Caco-2 (cell line): ENCODE results near the gene SNCB. TPM values are rescaled to one million over a fixed set of nuclear protein-coding genes. Genes with fewer than 3 reads are reported as not detected.

Source experiments
- BruUV-seq: library from RNA; stranded (reverse); fragments of 400-500 nt; replicated peaks from 2 replicates; lab custom pipeline; 2021; lab: Mats Ljungman, UMichigan
- CTCF ChIA-PET: fragments of 300-600 bp; sonication (Branson Sonifier 250); formaldehyde crosslinking; loops from one replicate; lab custom pipeline; 2022; ENCODE audit warnings: antibody characterized with exemption; lab: Charles Lee
- POLR2A ChIA-PET: fragments of 300-600 bp; sonication (Branson Sonifier 250); formaldehyde crosslinking; loops from one replicate; lab custom pipeline; 2022; ENCODE audit warnings: antibody characterized with exemption; lab: Charles Lee
- DNase-seq, 2 experiments: peaks; one replicate each; pipeline versions ENCODE4 v3.0.0 to v3.0.0-alpha.2; 2020 to 2022
- H3K27me3 ChIP-seq: replicated peaks from 2 replicates; pipeline ENCODE4 v1.6.0; 2011; ENCODE audit warnings: low read length; ENCODE audit not compliant: control insufficient read depth, insufficient read depth
- H3K36me3 ChIP-seq: 2 replicates; pipeline ENCODE4 v1.5.1; 2011; ENCODE audit warnings: low read length; ENCODE audit not compliant: control insufficient read depth, insufficient read depth
- H3K4me1 ChIP-seq: fragments of 250-450 bp; sonication (Bioruptor Pico); 2 replicates; pipeline ENCODE4 v1.5.1; 2020; ENCODE audit warnings: mild to moderate bottlenecking
- H3K4me3 ChIP-seq: 2 replicates; pipeline ENCODE4 v1.5.1; 2011; ENCODE audit warnings: low read depth, mild to moderate bottlenecking, control low read depth, low read length
- H3K9me3 ChIP-seq: fragments of 250-450 bp; sonication (Bioruptor Pico); 2 replicates; pipeline ENCODE4 v1.5.1; 2020; ENCODE audit warnings: mild to moderate bottlenecking, moderate library complexity
- H3K27ac Mint-ChIP-seq: one replicate; pipeline ENCODE4 v1.8.0; 2022; ENCODE audit warnings: mixed read lengths; ENCODE audit not compliant: unreplicated experiment
- H3K27me3 Mint-ChIP-seq: one replicate; pipeline ENCODE4 v1.8.0; 2022; ENCODE audit warnings: mixed read lengths; ENCODE audit not compliant: insufficient read depth, unreplicated experiment
- H3K36me3 Mint-ChIP-seq: one replicate; pipeline ENCODE4 v1.8.0; 2022; ENCODE audit warnings: mild to moderate bottlenecking, mixed read lengths; ENCODE audit not compliant: insufficient read depth, unreplicated experiment
- H3K4me1 Mint-ChIP-seq: one replicate; pipeline ENCODE4 v1.8.0; 2022; ENCODE audit warnings: low read depth, mixed read lengths; ENCODE audit not compliant: unreplicated experiment
- H3K4me3 Mint-ChIP-seq: one replicate; pipeline ENCODE4 v1.8.0; 2022; ENCODE audit warnings: mild to moderate bottlenecking, moderate library complexity, mixed read lengths; ENCODE audit not compliant: unreplicated experiment
- H3K9me3 Mint-ChIP-seq: one replicate; pipeline ENCODE4 v1.8.0; 2022; ENCODE audit warnings: mixed read lengths; ENCODE audit not compliant: unreplicated experiment
- CTCF ChIP-seq, 2 experiments: fragments of 200-600 bp in 1 of 2; IDR thresholded peaks; 1 replicate in 1 of 2; 2 replicates in 1 of 2; pipeline versions ENCODE4 v1.5.1 to v1.8.0; 2011 to 2022; ENCODE audit warnings: antibody characterized with exemption in 1 of 2, control low read depth in 1 of 2, inconsistent platforms in 1 of 2, low read depth in 1 of 2, low read length in 1 of 2, mild to moderate bottlenecking in 1 of 2, moderate library complexity in 1 of 2; ENCODE audit not compliant: insufficient read depth in 1 of 2, severe bottlenecking in 1 of 2, unreplicated experiment in 1 of 2
- intact Hi-C: fragments of 100-400 bp; cut with micrococcal nuclease; formaldehyde crosslinking; loops from one replicate; pipeline ENCODE4 v1.10.0; 2022; ENCODE audit not compliant: unreplicated experiment
- total RNA-seq: library from RNA; stranded (reverse); gene quantifications from 2 replicates; pipeline ENCODE4 v1.2.3, GENCODE V29; 2022

The SNCB gene
- total RNA-seq, 1 experiment from 2014 or later = not detected

- Histone ChIP-seq H3K36me3 (no peaks in the 10 kb centered on the region), H3K9me3 (no peaks in the 10 kb centered on the region), H3K4me3 (no peak overlapping the region), H3K27me3 (peaks cover 9% of the 10 kb centered on the region), H3K4me1 (peaks cover 6% of the 10 kb centered on the region; the same call in 1 of the 2 replicates)
- BruUV-seq = no TSS peak
- TF ChIP-seq CTCF (IDR thresholded peaks at IDR 0.05; ENCODE audit: insufficient read depth in 1 of 2, low read depth in 1 of 2, low read length in 1 of 2, severe bottlenecking in 1 of 2, unreplicated experiment in 1 of 2) = no peak
- POLR2A ChIA-PET = no interaction called here
- Mint-ChIP-seq H3K27ac (no peak overlapping the region), H3K9me3 (no peaks in the 10 kb centered on the region), H3K4me1 (no peaks in the 10 kb centered on the region), H3K36me3 (no peaks in the 10 kb centered on the region), H3K27me3 (peaks cover 34% of the 10 kb centered on the region), H3K4me3 (no peak overlapping the region)
- intact Hi-C loops = no loop called here
- CTCF ChIA-PET = no interaction called here
- DNase-seq = no peak
Observed at GRCh38 chr5:176624142-176624541, 6.2 kb downstream of the SNCB start.

GRCh38 chr5:176621661-176622079 lies 8.7 kb downstream of the SNCB start:
- no peak for DNase-seq
- no peak overlapping the region for H3K4me3 Mint-ChIP-seq
- Histone ChIP-seq H3K9me3 (no peaks in the 10 kb centered on the region), H3K27me3 (peaks cover 7% of the 10 kb centered on the region), H3K4me1 (peaks cover 6% of the 10 kb centered on the region; the same call in 1 of the 2 replicates), H3K4me3 (no peak overlapping the region), H3K36me3 (no peaks in the 10 kb centered on the region)
- H3K9me3 Mint-ChIP-seq = no peaks in the 10 kb centered on the region
- no peaks in the 10 kb centered on the region for H3K36me3 Mint-ChIP-seq
- H3K27ac Mint-ChIP-seq = no peak overlapping the region
- peaks cover 27% of the 10 kb centered on the region for H3K27me3 Mint-ChIP-seq
- intact Hi-C loops = no loop called here
- POLR2A ChIA-PET = no interaction called here
- CTCF ChIA-PET = no interaction called here
- BruUV-seq = no TSS peak
- no peak for TF ChIP-seq CTCF (IDR thresholded peaks at IDR 0.05; ENCODE audit: insufficient read depth in 1 of 2, low read depth in 1 of 2, low read length in 1 of 2, severe bottlenecking in 1 of 2, unreplicated experiment in 1 of 2)
- H3K4me1 Mint-ChIP-seq = no peaks in the 10 kb centered on the region

- H3K4me1 Mint-ChIP-seq = no peaks in the 10 kb centered on the region
- H3K36me3 ChIP-seq = no peaks in the 10 kb centered on the region
- H3K27ac Mint-ChIP-seq = no peak overlapping the region
- intact Hi-C loops = no loop called here
- peaks cover 27% of the 10 kb centered on the region for H3K27me3 Mint-ChIP-seq
- H3K36me3 Mint-ChIP-seq = no peaks in the 10 kb centered on the region
- H3K9me3 Mint-ChIP-seq = no peaks in the 10 kb centered on the region
- peaks cover 6% of the 10 kb centered on the region; the same call in 1 of the 2 replicates for H3K4me1 ChIP-seq
- no TSS peak for BruUV-seq
- ChIA-PET CTCF (no interaction called here), POLR2A (no interaction called here)
- no peak overlapping the region for H3K4me3 ChIP-seq
- DNase-seq = no peak
- H3K9me3 ChIP-seq = no peaks in the 10 kb centered on the region
- peak overlapping the region; percentile 60 for H3K4me3 Mint-ChIP-seq
- no peak for TF ChIP-seq CTCF (IDR thresholded peaks at IDR 0.05; ENCODE audit: insufficient read depth in 1 of 2, low read depth in 1 of 2, low read length in 1 of 2, severe bottlenecking in 1 of 2, unreplicated experiment in 1 of 2)
- H3K27me3 ChIP-seq = peaks cover 6% of the 10 kb centered on the region
Observed at GRCh38 chr5:176620333-176620981, 9.9 kb downstream of the SNCB start.
